ENCODE measurements around the gene MAMDC2. TPM values are rescaled to one million over a fixed set of nuclear protein-coding genes. Genes with fewer than 3 reads are reported as not detected.
"Not testable (repeated sequence)": the region's sequence is repeated elsewhere in the genome, so short reads cannot be mapped to it uniquely, and the experiment has no call there.

Gene MAMDC2
- polyA plus RNA-seq, 1 experiment = 28.0 TPM

DNA sequence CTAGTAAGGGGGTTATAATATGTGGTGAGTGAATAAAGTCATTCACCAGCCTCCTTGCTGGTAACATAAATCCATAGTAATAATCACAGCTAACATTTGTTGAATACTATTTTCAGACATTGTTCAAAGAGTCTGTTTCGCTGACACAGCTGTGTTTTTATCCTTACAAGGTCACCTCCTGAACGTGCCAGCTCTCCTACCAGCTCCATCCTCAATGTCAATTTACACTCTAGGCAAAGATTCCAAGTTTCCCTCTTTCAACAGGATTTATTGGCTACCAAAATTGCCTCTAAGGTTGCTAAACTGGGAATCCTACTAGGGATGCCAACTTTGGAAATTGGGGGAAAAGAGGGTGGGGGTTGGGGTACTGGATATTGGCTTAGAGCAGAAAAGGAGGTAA is 184.5 kb downstream of the MAMDC2 start:
- H3K4me3 ChIP-seq (ENCODE audit: low read depth, low read length) = no peak overlapping the region
- CTCF ChIA-PET = interaction anchor here (1.0 to 2.9 kb wide), 5 partner anchors 9 to 374 kb away, joined by 3 to 13 read pairs (median 6); no protein-coding TSS in a partner anchor
- H3K27me3 ChIP-seq (ENCODE audit: control insufficient read depth, insufficient read depth, low read length) = no peaks in the 10 kb centered on the region
- no peaks in the 10 kb centered on the region for H3K36me3 ChIP-seq (ENCODE audit: control insufficient read depth, insufficient read depth, low read length)
- TF ChIP-seq CTCF (IDR thresholded peaks at IDR 0.05; ENCODE audit: insufficient read depth, low read depth, low read length) = no peak
- POLR2A ChIA-PET = no interaction called here
- no peak for DNase-seq (ENCODE audit: low read depth)

DNA sequence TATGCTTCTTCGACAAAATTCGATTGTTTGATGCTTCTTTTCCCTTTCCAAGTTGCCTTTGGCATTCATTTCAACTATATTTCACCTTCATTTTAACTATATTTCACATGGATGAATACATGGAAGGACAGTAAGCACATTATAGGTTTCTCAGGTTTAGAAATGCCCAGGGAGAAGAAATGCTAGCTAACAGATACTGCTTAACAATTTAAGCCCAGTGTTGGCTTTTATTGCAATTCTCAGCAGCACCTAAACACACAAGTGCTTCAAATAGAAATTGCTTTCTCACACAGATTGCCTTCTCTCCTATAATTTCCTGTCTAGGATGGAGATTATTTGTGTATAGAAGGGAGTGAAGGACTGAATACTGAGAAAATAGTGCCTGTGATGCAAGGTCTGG is 185.0 kb downstream of the MAMDC2 start:
- no peak for DNase-seq (ENCODE audit: low read depth)
- TF ChIP-seq CTCF (IDR thresholded peaks at IDR 0.05; ENCODE audit: insufficient read depth, low read depth, low read length) = no peak
- ChIA-PET POLR2A (no interaction called here), CTCF (interaction anchor here (1.6 to 2.9 kb wide), 3 partner anchors 108 to 374 kb away, joined by 5 to 13 read pairs (median 10); no protein-coding TSS in a partner anchor)
- Histone ChIP-seq H3K4me3 (ENCODE audit: low read depth, low read length) (no peak overlapping the region), H3K27me3 (ENCODE audit: control insufficient read depth, insufficient read depth, low read length) (no peaks in the 10 kb centered on the region), H3K36me3 (ENCODE audit: control insufficient read depth, insufficient read depth, low read length) (no peaks in the 10 kb centered on the region)

- Histone ChIP-seq H3K36me3 (ENCODE audit: control insufficient read depth, insufficient read depth, low read length) (no peaks in the 10 kb centered on the region), H3K4me3 (ENCODE audit: low read depth, low read length) (no peak overlapping the region), H3K27me3 (ENCODE audit: control insufficient read depth, insufficient read depth, low read length) (no peaks in the 10 kb centered on the region)
- POLR2A ChIA-PET = no interaction called here
- TF ChIP-seq CTCF (IDR thresholded peaks at IDR 0.05; ENCODE audit: insufficient read depth, low read depth, low read length) = no peak
- no peak for DNase-seq (ENCODE audit: low read depth)
- CTCF ChIA-PET = interaction anchor here (0.6 to 4.1 kb wide), 10 partner anchors 12 to 376 kb away, joined by 3 to 30 read pairs (median 6); no protein-coding TSS in a partner anchor
Measured at GRCh38 chr9:70229026-70229425, 185.4 kb downstream of the MAMDC2 start.

DNA sequence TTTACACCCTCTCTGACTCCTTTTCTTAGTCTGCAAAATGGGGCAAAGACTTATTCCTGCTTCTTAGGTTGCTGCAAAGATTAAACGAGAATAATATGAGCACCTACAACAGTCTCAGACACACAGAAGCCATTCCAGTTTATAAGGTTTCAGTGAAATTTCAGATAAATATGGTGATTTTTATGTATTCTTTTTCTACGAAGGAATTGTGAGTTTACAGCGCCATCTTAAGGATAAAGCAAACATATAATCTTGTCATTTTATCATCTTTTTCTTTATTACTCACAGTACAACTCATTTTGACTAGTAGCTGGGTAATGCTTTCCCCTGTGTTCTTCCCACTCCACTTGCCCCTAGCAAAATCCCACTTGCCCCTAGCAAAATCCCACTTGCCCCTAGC is 185.9 kb downstream of the MAMDC2 start:
- no peak overlapping the region for H3K4me3 ChIP-seq (ENCODE audit: low read depth, low read length)
- POLR2A ChIA-PET = interaction anchor here (0.7 kb wide), 1 partner anchor 129 kb away, joined by 3 read pairs; no protein-coding TSS in a partner anchor
- CTCF ChIA-PET = interaction anchor here (0.6 to 4.1 kb wide), 14 partner anchors 11 to 808 kb away, joined by 3 to 30 read pairs (median 4); no protein-coding TSS in a partner anchor
- peak; percentile 42 for TF ChIP-seq CTCF (IDR thresholded peaks at IDR 0.05; ENCODE audit: insufficient read depth, low read depth, low read length)
- DNase-seq (ENCODE audit: low read depth) = no peak
- H3K27me3 ChIP-seq (ENCODE audit: control insufficient read depth, insufficient read depth, low read length) = no peaks in the 10 kb centered on the region
- H3K36me3 ChIP-seq (ENCODE audit: control insufficient read depth, insufficient read depth, low read length) = no peaks in the 10 kb centered on the region

- Histone ChIP-seq H3K36me3 (ENCODE audit: control insufficient read depth, insufficient read depth, low read length) (no peaks in the 10 kb centered on the region), H3K4me3 (ENCODE audit: low read depth, low read length) (no peak overlapping the region), H3K27me3 (ENCODE audit: control insufficient read depth, insufficient read depth, low read length) (no peaks in the 10 kb centered on the region)
- POLR2A ChIA-PET = no interaction called here
- CTCF ChIA-PET = interaction anchor here (1.2 to 4.1 kb wide), 4 partner anchors 11 to 370 kb away, joined by 3 to 30 read pairs (median 5); no protein-coding TSS in a partner anchor
- TF ChIP-seq CTCF (IDR thresholded peaks at IDR 0.05; ENCODE audit: insufficient read depth, low read depth, low read length) = no peak
- no peak for DNase-seq (ENCODE audit: low read depth)
Measured at GRCh38 chr9:70232476-70232875, 188.8 kb downstream of the MAMDC2 start.

DNA sequence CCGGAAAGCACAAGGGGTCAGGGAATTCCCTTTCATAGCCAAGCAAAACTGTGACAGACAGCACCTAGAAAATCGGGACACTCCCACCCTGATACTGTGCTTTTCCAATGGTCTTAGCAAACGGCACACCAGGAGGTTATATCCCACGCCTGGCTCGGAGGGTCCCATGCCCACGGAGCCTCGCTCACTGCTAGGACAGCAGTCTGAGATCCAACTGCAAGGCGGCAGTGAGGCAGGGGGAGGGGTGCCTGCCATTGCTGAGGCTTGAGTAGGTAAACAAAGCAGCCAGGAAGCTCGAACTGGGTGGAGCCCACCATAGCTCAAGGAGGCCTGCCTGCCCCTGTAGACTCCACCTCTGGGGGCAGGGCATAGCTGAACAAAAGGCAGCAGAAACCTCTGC is 190.6 kb downstream of the MAMDC2 start:
- DNase-seq (ENCODE audit: low read depth); H3K27me3 ChIP-seq (ENCODE audit: control insufficient read depth, insufficient read depth, low read length); H3K4me3 ChIP-seq (ENCODE audit: low read depth, low read length); H3K36me3 ChIP-seq (ENCODE audit: control insufficient read depth, insufficient read depth, low read length); POLR2A ChIA-PET: not testable (repeated sequence)
- CTCF ChIA-PET = interaction anchor here (0.6 kb wide), 1 partner anchor 14 kb away, joined by 4 read pairs; no protein-coding TSS in a partner anchor

DNA sequence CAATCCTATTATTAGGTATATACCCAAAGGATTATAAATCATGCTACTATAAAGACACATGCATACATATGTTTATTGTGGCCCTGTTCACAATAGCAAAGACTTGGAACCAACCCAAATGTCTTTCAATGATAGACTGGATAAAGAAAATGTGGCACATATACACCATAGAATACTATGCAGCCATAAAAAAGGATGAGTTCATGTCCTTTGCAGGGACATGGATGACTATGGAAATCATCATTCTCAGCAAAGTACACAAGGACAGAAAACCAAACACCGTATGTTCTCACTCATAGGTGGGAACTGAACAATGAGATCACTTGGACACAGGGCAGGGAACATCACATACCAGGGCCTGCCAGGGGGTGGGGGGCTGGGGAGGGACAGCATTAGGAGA is 202.3 kb downstream of the MAMDC2 start:
- H3K27me3 ChIP-seq (ENCODE audit: control insufficient read depth, insufficient read depth, low read length); POLR2A ChIA-PET; DNase-seq (ENCODE audit: low read depth); H3K4me3 ChIP-seq (ENCODE audit: low read depth, low read length); CTCF ChIA-PET; H3K36me3 ChIP-seq (ENCODE audit: control insufficient read depth, insufficient read depth, low read length): not testable (repeated sequence)

All from BJ (cell line).